ENCODE measurements around the gene MEIS3. TPM values are rescaled to one million over a fixed set of nuclear protein-coding genes. Genes with fewer than 3 reads are reported as not detected.
A peak's percentile ranks its signal among the peaks of the same experiment; 100 is the strongest.

Gene MEIS3
- total RNA-seq, 1 donor from 2014 or later = 9.4 TPM

- peaks cover 58 to 91% (median 71%) of the 10 kb centered on the region in 3 donors for H3K27me3 ChIP-seq (ENCODE audit: control insufficient read depth in 3 of 3, insufficient read depth in 3 of 3, low read length in 3 of 3)
- no peaks in the 10 kb centered on the region for H3K9me3 ChIP-seq (ENCODE audit: control insufficient read depth in 3 of 3, low read length in 3 of 3)
- H3K27ac ChIP-seq (ENCODE audit: low read depth, low read length) = no peak overlapping the region
- peaks cover 15 to 20% (median 18%) of the 10 kb centered on the region in 3 donors for H3K4me1 ChIP-seq (ENCODE audit: control insufficient read depth in 3 of 3, insufficient read depth in 3 of 3, low read length in 3 of 3)
- no peak overlapping the region for H3K9ac ChIP-seq (ENCODE audit: low read depth in 1 of 3, low read length in 3 of 3)
- H3K36me3 ChIP-seq (ENCODE audit: control insufficient read depth in 3 of 3, insufficient read depth in 3 of 3, low read length in 3 of 3) = no peaks in the 10 kb centered on the region
- peak overlapping the region in 1 of 3 donors; percentile 17 for H3K4me3 ChIP-seq (ENCODE audit: low read length in 3 of 3)
These were observed 9.0 kb upstream of the MEIS3 start for GRCh38 chr19:47428177-47428894.

GRCh38 chr19:47427241-47428176 is 8.2 kb upstream of the MEIS3 start:
- H3K4me3 ChIP-seq (ENCODE audit: low read length in 3 of 3) = peak overlapping the region in 1 of 3 donors; percentile 17
- no peaks in the 10 kb centered on the region for H3K36me3 ChIP-seq (ENCODE audit: control insufficient read depth in 3 of 3, insufficient read depth in 3 of 3, low read length in 3 of 3)
- H3K27ac ChIP-seq (ENCODE audit: low read depth, low read length) = no peak overlapping the region
- H3K27me3 ChIP-seq (ENCODE audit: control insufficient read depth in 3 of 3, insufficient read depth in 3 of 3, low read length in 3 of 3) = peaks cover 64 to 91% (median 72%) of the 10 kb centered on the region in 3 donors
- H3K4me1 ChIP-seq (ENCODE audit: control insufficient read depth in 3 of 3, insufficient read depth in 3 of 3, low read length in 3 of 3) = peaks cover 15 to 20% (median 18%) of the 10 kb centered on the region in 3 donors
- no peaks in the 10 kb centered on the region for H3K9me3 ChIP-seq (ENCODE audit: control insufficient read depth in 3 of 3, low read length in 3 of 3)
- no peak overlapping the region for H3K9ac ChIP-seq (ENCODE audit: low read depth in 1 of 3, low read length in 3 of 3)

GRCh38 chr19:47423203-47423882 is 4.0 kb upstream of the MEIS3 start:
- no peak overlapping the region for H3K27ac ChIP-seq (ENCODE audit: low read depth, low read length)

GRCh38 chr19:47422417-47423163 is 3.3 kb upstream of the MEIS3 start:
- Histone ChIP-seq H3K4me3 (ENCODE audit: low read length in 3 of 3) (no peak overlapping the region), H3K4me1 (ENCODE audit: control insufficient read depth in 3 of 3, insufficient read depth in 3 of 3, low read length in 3 of 3) (peaks cover 6 to 11% (median 9%) of the 10 kb centered on the region in 3 donors), H3K27me3 (ENCODE audit: control insufficient read depth in 3 of 3, insufficient read depth in 3 of 3, low read length in 3 of 3) (peaks cover 66 to 85% (median 70%) of the 10 kb centered on the region in 3 donors), H3K9me3 (ENCODE audit: control insufficient read depth in 3 of 3, low read length in 3 of 3) (no peaks in the 10 kb centered on the region), H3K9ac (ENCODE audit: low read depth in 1 of 3, low read length in 3 of 3) (no peak overlapping the region), H3K27ac (ENCODE audit: low read depth, low read length) (no peak overlapping the region), H3K36me3 (ENCODE audit: control insufficient read depth in 3 of 3, insufficient read depth in 3 of 3, low read length in 3 of 3) (no peaks in the 10 kb centered on the region)

More at GRCh38 chr19:47423203-47423882, 4.0 kb upstream of the MEIS3 start:
- H3K36me3 ChIP-seq (ENCODE audit: control insufficient read depth in 3 of 3, insufficient read depth in 3 of 3, low read length in 3 of 3) = no peaks in the 10 kb centered on the region
- H3K4me1 ChIP-seq (ENCODE audit: control insufficient read depth in 3 of 3, insufficient read depth in 3 of 3, low read length in 3 of 3) = peaks cover 7 to 9% (median 8%) of the 10 kb centered on the region in 3 donors
- H3K9me3 ChIP-seq (ENCODE audit: control insufficient read depth in 3 of 3, low read length in 3 of 3) = no peaks in the 10 kb centered on the region
- no peak overlapping the region for H3K4me3 ChIP-seq (ENCODE audit: low read length in 3 of 3)
- peaks cover 63 to 85% (median 63%) of the 10 kb centered on the region in 3 donors for H3K27me3 ChIP-seq (ENCODE audit: control insufficient read depth in 3 of 3, insufficient read depth in 3 of 3, low read length in 3 of 3)
- no peak overlapping the region for H3K9ac ChIP-seq (ENCODE audit: low read depth in 1 of 3, low read length in 3 of 3)

GRCh38 chr19:47421844-47422395 is 2.6 kb upstream of the MEIS3 start:
- H3K9ac ChIP-seq (ENCODE audit: low read depth in 1 of 3, low read length in 3 of 3) = no peak overlapping the region
- peaks cover 69 to 85% (median 76%) of the 10 kb centered on the region in 3 donors for H3K27me3 ChIP-seq (ENCODE audit: control insufficient read depth in 3 of 3, insufficient read depth in 3 of 3, low read length in 3 of 3)
- H3K36me3 ChIP-seq (ENCODE audit: control insufficient read depth in 3 of 3, insufficient read depth in 3 of 3, low read length in 3 of 3) = no peaks in the 10 kb centered on the region
- no peak overlapping the region for H3K4me3 ChIP-seq (ENCODE audit: low read length in 3 of 3)
- no peaks in the 10 kb centered on the region for H3K9me3 ChIP-seq (ENCODE audit: control insufficient read depth in 3 of 3, low read length in 3 of 3)
- H3K27ac ChIP-seq (ENCODE audit: low read depth, low read length) = no peak overlapping the region
- H3K4me1 ChIP-seq (ENCODE audit: control insufficient read depth in 3 of 3, insufficient read depth in 3 of 3, low read length in 3 of 3) = peaks cover 6 to 13% (median 6%) of the 10 kb centered on the region in 3 donors

GRCh38 chr19:47421244-47421786 is 2.0 kb upstream of the MEIS3 start:
- H3K4me1 ChIP-seq (ENCODE audit: control insufficient read depth in 3 of 3, insufficient read depth in 3 of 3, low read length in 3 of 3) = peaks cover 6 to 13% (median 6%) of the 10 kb centered on the region in 3 donors
- no peak overlapping the region for H3K4me3 ChIP-seq (ENCODE audit: low read length in 3 of 3)
- H3K9me3 ChIP-seq (ENCODE audit: control insufficient read depth in 3 of 3, low read length in 3 of 3) = no peaks in the 10 kb centered on the region
- no peaks in the 10 kb centered on the region for H3K36me3 ChIP-seq (ENCODE audit: control insufficient read depth in 3 of 3, insufficient read depth in 3 of 3, low read length in 3 of 3)
- no peak overlapping the region for H3K9ac ChIP-seq (ENCODE audit: low read depth in 1 of 3, low read length in 3 of 3)
- H3K27me3 ChIP-seq (ENCODE audit: control insufficient read depth in 3 of 3, insufficient read depth in 3 of 3, low read length in 3 of 3) = peaks cover 73 to 86% (median 77%) of the 10 kb centered on the region in 3 donors
- H3K27ac ChIP-seq (ENCODE audit: low read depth, low read length) = no peak overlapping the region

GRCh38 chr19:47419789-47420188 is 462 bp upstream of the MEIS3 start:
- H3K9me3 ChIP-seq (ENCODE audit: control insufficient read depth in 3 of 3, low read length in 3 of 3) = no peaks in the 10 kb centered on the region
- H3K9ac ChIP-seq (ENCODE audit: low read depth in 1 of 3, low read length in 3 of 3) = no peak overlapping the region
- peaks cover 6 to 13% (median 6%) of the 10 kb centered on the region in 3 donors for H3K4me1 ChIP-seq (ENCODE audit: control insufficient read depth in 3 of 3, insufficient read depth in 3 of 3, low read length in 3 of 3)
- H3K4me3 ChIP-seq (ENCODE audit: low read length in 3 of 3) = no peak overlapping the region
- no peaks in the 10 kb centered on the region for H3K36me3 ChIP-seq (ENCODE audit: control insufficient read depth in 3 of 3, insufficient read depth in 3 of 3, low read length in 3 of 3)
- H3K27me3 ChIP-seq (ENCODE audit: control insufficient read depth in 3 of 3, insufficient read depth in 3 of 3, low read length in 3 of 3) = peaks cover 78 to 81% (median 80%) of the 10 kb centered on the region in 3 donors
- H3K27ac ChIP-seq (ENCODE audit: low read depth, low read length) = no peak overlapping the region

- H3K27ac ChIP-seq (ENCODE audit: low read depth, low read length) = no peak overlapping the region
- H3K4me3 ChIP-seq (ENCODE audit: low read length in 3 of 3) = peak overlapping the region in 2 of 3 donors; percentile 29 to 49
- H3K9ac ChIP-seq (ENCODE audit: low read depth in 1 of 3, low read length in 3 of 3) = peak overlapping the region in 1 of 3 donors; percentile 8
- H3K4me1 ChIP-seq (ENCODE audit: control insufficient read depth in 3 of 3, insufficient read depth in 3 of 3, low read length in 3 of 3) = peaks cover 6 to 13% (median 6%) of the 10 kb centered on the region in 3 donors
- no peaks in the 10 kb centered on the region for H3K9me3 ChIP-seq (ENCODE audit: control insufficient read depth in 3 of 3, low read length in 3 of 3)
- H3K36me3 ChIP-seq (ENCODE audit: control insufficient read depth in 3 of 3, insufficient read depth in 3 of 3, low read length in 3 of 3) = no peaks in the 10 kb centered on the region
- peaks cover 76 to 79% (median 79%) of the 10 kb centered on the region in 3 donors for H3K27me3 ChIP-seq (ENCODE audit: control insufficient read depth in 3 of 3, insufficient read depth in 3 of 3, low read length in 3 of 3)
These were observed 666 bp downstream of the MEIS3 start for GRCh38 chr19:47418692-47419029.
